ENCODE results near the gene SMIM13.

The SMIM13 gene

GRCh38 chr6:11056871-11057270 is 36.8 kb upstream of the SMIM13 start:
- no peaks in the 10 kb centered on the region for H3K9me2 ChIP-seq (replicated peaks; ENCODE audit: control insufficient read depth, low read length)
- no peaks in the 10 kb centered on the region for H3K4me1 ChIP-seq (ENCODE audit: control insufficient read depth, low read length)
- H3K27me3 ChIP-seq (ENCODE audit: control insufficient read depth, low read length) = peaks cover 8% of the 10 kb centered on the region; the same call in 1 of the 2 replicates
- H3K9me3 ChIP-seq (ENCODE audit: control insufficient read depth, insufficient read depth, low read length) = no peaks in the 10 kb centered on the region
- H4K20me1 ChIP-seq (ENCODE audit: control insufficient read depth, insufficient read depth, low read depth, low read length) = no peaks in the 10 kb centered on the region
- H3K4me3 ChIP-seq (ENCODE audit: low read length) = no peak overlapping the region
- H3F3A ChIP-seq (ENCODE audit: control insufficient read depth, insufficient read depth) = no peaks in the 10 kb centered on the region
- H3K79me2 ChIP-seq (ENCODE audit: control insufficient read depth, low read length) = no peaks in the 10 kb centered on the region
- no peak for TF ChIP-seq CTCF (IDR thresholded peaks at IDR 0.05; ENCODE audit: low read depth, low read length, poor library complexity, severe bottlenecking)
- no peak for TF ChIP-seq EZH2phosphoT487 (IDR thresholded peaks at IDR 0.05; ENCODE audit: borderline replicate concordance, low read length)
- H3K4me2 ChIP-seq (ENCODE audit: low read length) = no peak overlapping the region
- H3K36me3 ChIP-seq (ENCODE audit: control insufficient read depth, low read length) = no peaks in the 10 kb centered on the region
- H3K27ac ChIP-seq (ENCODE audit: low read depth, low read length) = no peak overlapping the region

GRCh38 chr6:11058406-11058805 is 35.2 kb upstream of the SMIM13 start:
- H3K9me2 ChIP-seq (replicated peaks; ENCODE audit: control insufficient read depth, low read length) = no peaks in the 10 kb centered on the region
- no peaks in the 10 kb centered on the region for H3K4me1 ChIP-seq (ENCODE audit: control insufficient read depth, low read length)
- H4K20me1 ChIP-seq (ENCODE audit: control insufficient read depth, insufficient read depth, low read depth, low read length) = no peaks in the 10 kb centered on the region
- H3K4me2 ChIP-seq (ENCODE audit: low read length) = no peak overlapping the region
- no peaks in the 10 kb centered on the region for H3K9me3 ChIP-seq (ENCODE audit: control insufficient read depth, insufficient read depth, low read length)
- peaks cover 13% of the 10 kb centered on the region for H3K27me3 ChIP-seq (ENCODE audit: control insufficient read depth, low read length)
- no peaks in the 10 kb centered on the region for H3K36me3 ChIP-seq (ENCODE audit: control insufficient read depth, low read length)
- no peaks in the 10 kb centered on the region for H3F3A ChIP-seq (ENCODE audit: control insufficient read depth, insufficient read depth)
- H3K27ac ChIP-seq (ENCODE audit: low read depth, low read length) = no peak overlapping the region
- TF ChIP-seq CTCF (IDR thresholded peaks at IDR 0.05; ENCODE audit: low read depth, low read length, poor library complexity, severe bottlenecking) (no peak), EZH2phosphoT487 (IDR thresholded peaks at IDR 0.05; ENCODE audit: borderline replicate concordance, low read length) (no peak)
- no peak overlapping the region for H3K4me3 ChIP-seq (ENCODE audit: low read length)
- H3K79me2 ChIP-seq (ENCODE audit: control insufficient read depth, low read length) = no peaks in the 10 kb centered on the region

GRCh38 chr6:11062083-11062482 is 31.6 kb upstream of the SMIM13 start:
- H3K9me3 ChIP-seq (ENCODE audit: control insufficient read depth, insufficient read depth, low read length) = no peaks in the 10 kb centered on the region
- H3K27ac ChIP-seq (ENCODE audit: low read depth, low read length) = no peak overlapping the region
- H3K4me2 ChIP-seq (ENCODE audit: low read length) = no peak overlapping the region
- no peak overlapping the region for H3K4me3 ChIP-seq (ENCODE audit: low read length)
- H3K36me3 ChIP-seq (ENCODE audit: control insufficient read depth, low read length) = no peaks in the 10 kb centered on the region
- no peaks in the 10 kb centered on the region for H3K79me2 ChIP-seq (ENCODE audit: control insufficient read depth, low read length)
- no peaks in the 10 kb centered on the region for H4K20me1 ChIP-seq (ENCODE audit: control insufficient read depth, insufficient read depth, low read depth, low read length)
- TF ChIP-seq EZH2phosphoT487 (IDR thresholded peaks at IDR 0.05; ENCODE audit: borderline replicate concordance, low read length) (no peak), CTCF (IDR thresholded peaks at IDR 0.05; ENCODE audit: low read depth, low read length, poor library complexity, severe bottlenecking) (no peak)
- H3F3A ChIP-seq (ENCODE audit: control insufficient read depth, insufficient read depth) = no peaks in the 10 kb centered on the region
- H3K9me2 ChIP-seq (replicated peaks; ENCODE audit: control insufficient read depth, low read length) = no peaks in the 10 kb centered on the region
- H3K4me1 ChIP-seq (ENCODE audit: control insufficient read depth, low read length) = no peaks in the 10 kb centered on the region
- H3K27me3 ChIP-seq (ENCODE audit: control insufficient read depth, low read length) = peaks cover 10% of the 10 kb centered on the region; the same call in 1 of the 2 replicates

GRCh38 chr6:11062715-11063114 is 30.9 kb upstream of the SMIM13 start:
- H3K27me3 ChIP-seq (ENCODE audit: control insufficient read depth, low read length) = peaks cover 16% of the 10 kb centered on the region
- H4K20me1 ChIP-seq (ENCODE audit: control insufficient read depth, insufficient read depth, low read depth, low read length) = no peaks in the 10 kb centered on the region
- no peaks in the 10 kb centered on the region for H3K9me2 ChIP-seq (replicated peaks; ENCODE audit: control insufficient read depth, low read length)
- H3K79me2 ChIP-seq (ENCODE audit: control insufficient read depth, low read length) = no peaks in the 10 kb centered on the region
- H3K36me3 ChIP-seq (ENCODE audit: control insufficient read depth, low read length) = no peaks in the 10 kb centered on the region
- no peak overlapping the region for H3K27ac ChIP-seq (ENCODE audit: low read depth, low read length)
- H3F3A ChIP-seq (ENCODE audit: control insufficient read depth, insufficient read depth) = no peaks in the 10 kb centered on the region
- H3K4me3 ChIP-seq (ENCODE audit: low read length) = no peak overlapping the region
- TF ChIP-seq EZH2phosphoT487 (IDR thresholded peaks at IDR 0.05; ENCODE audit: borderline replicate concordance, low read length) (no peak), CTCF (IDR thresholded peaks at IDR 0.05; ENCODE audit: low read depth, low read length, poor library complexity, severe bottlenecking) (no peak)
- H3K9me3 ChIP-seq (ENCODE audit: control insufficient read depth, insufficient read depth, low read length) = no peaks in the 10 kb centered on the region
- no peaks in the 10 kb centered on the region for H3K4me1 ChIP-seq (ENCODE audit: control insufficient read depth, low read length)
- no peak overlapping the region for H3K4me2 ChIP-seq (ENCODE audit: low read length)

All from DOHH2 (cell line).